BLaER1 (cell line): Measurements from ENCODE around the gene RCOR1.

Source experiments
- H3K27ac ChIP-seq: shearing (Covaris generic); formaldehyde crosslinking; 2 replicates; pipeline ENCODE4 v1.8.1; 2022
- H3K27me3 ChIP-seq: shearing (Covaris generic); formaldehyde crosslinking; 2 replicates; pipeline ENCODE4 v1.8.1; 2022
- H3K36me3 ChIP-seq: shearing (Covaris generic); formaldehyde crosslinking; 2 replicates; pipeline ENCODE4 v1.8.1; 2022
- H3K4me1 ChIP-seq: shearing (Covaris generic); formaldehyde crosslinking; 2 replicates; pipeline ENCODE4 v1.8.1; 2022
- H3K4me2 ChIP-seq: shearing (Covaris generic); formaldehyde crosslinking; 2 replicates; pipeline ENCODE4 v1.8.1; 2022
- H3K4me3 ChIP-seq: shearing (Covaris generic); formaldehyde crosslinking; 2 replicates; pipeline ENCODE4 v1.8.1; 2022
- H3K9ac ChIP-seq: shearing (Covaris generic); formaldehyde crosslinking; 2 replicates; pipeline ENCODE4 v1.8.1; 2022
- H3K9me3 ChIP-seq: shearing (Covaris generic); formaldehyde crosslinking; 2 replicates; pipeline ENCODE4 v1.8.1; 2022
- H4K20me1 ChIP-seq: shearing (Covaris generic); formaldehyde crosslinking; 2 replicates; pipeline ENCODE4 v1.8.1; 2022
- Cebpa-rat ChIP-seq: shearing (Covaris generic); IDR thresholded peaks from 2 replicates; pipeline ENCODE4 v1.8.1; 2022

The RCOR1 gene

GRCh38 chr14:102554821-102555819 is 37.3 kb upstream of the RCOR1 start:
- H3K4me2 ChIP-seq = peak overlapping the region; percentile 99
- peaks cover 98% of the 10 kb centered on the region for H3K4me1 ChIP-seq
- H3K9ac ChIP-seq = peak overlapping the region; percentile 93
- H4K20me1 ChIP-seq = no peaks in the 10 kb centered on the region
- peak overlapping the region; percentile 99 for H3K27ac ChIP-seq
- H3K36me3 ChIP-seq = no peaks in the 10 kb centered on the region
- peak overlapping the region; percentile 80 for H3K4me3 ChIP-seq
- TF ChIP-seq Cebpa-rat = no peak
- no peaks in the 10 kb centered on the region for H3K9me3 ChIP-seq
- H3K27me3 ChIP-seq = no peaks in the 10 kb centered on the region

- Histone ChIP-seq H4K20me1 (no peaks in the 10 kb centered on the region), H3K36me3 (no peaks in the 10 kb centered on the region), H3K9me3 (no peaks in the 10 kb centered on the region), H3K4me1 (peaks cover 98% of the 10 kb centered on the region), H3K27me3 (no peaks in the 10 kb centered on the region), H3K4me3 (peak overlapping the region; percentile 80), H3K4me2 (peak overlapping the region; percentile 99), H3K27ac (peak overlapping the region; percentile 99), H3K9ac (no peak overlapping the region)
- no peak for TF ChIP-seq Cebpa-rat
These were observed 36.3 kb upstream of the RCOR1 start for GRCh38 chr14:102556098-102556677.

- Histone ChIP-seq H3K4me3 (no peak overlapping the region), H3K9me3 (peaks cover 6% of the 10 kb centered on the region; the same call in 1 of the 2 replicates), H4K20me1 (no peaks in the 10 kb centered on the region), H3K4me2 (peak overlapping the region; percentile 99), H3K9ac (no peak overlapping the region), H3K27ac (peak overlapping the region; percentile 99), H3K27me3 (no peaks in the 10 kb centered on the region), H3K4me1 (peaks cover 96% of the 10 kb centered on the region), H3K36me3 (no peaks in the 10 kb centered on the region)
- TF ChIP-seq Cebpa-rat = no peak
These were observed 34.8 kb upstream of the RCOR1 start for GRCh38 chr14:102557434-102558226.

GRCh38 chr14:102558556-102558955 is 33.9 kb upstream of the RCOR1 start:
- Histone ChIP-seq H4K20me1 (no peaks in the 10 kb centered on the region), H3K4me1 (peaks cover 87% of the 10 kb centered on the region), H3K9me3 (peaks cover 15% of the 10 kb centered on the region), H3K36me3 (no peaks in the 10 kb centered on the region), H3K4me3 (no peak overlapping the region), H3K27ac (peak overlapping the region; percentile 64), H3K27me3 (no peaks in the 10 kb centered on the region), H3K4me2 (peak overlapping the region; percentile 99), H3K9ac (0 out of 2 replicates have a peak overlapping the region, but pooled peaks have one; percentile 29)
- TF ChIP-seq Cebpa-rat = no peak

- Histone ChIP-seq H3K4me3 (peak overlapping the region; percentile 52; the same call in 1 of the 2 replicates), H3K27ac (peak overlapping the region; percentile 96), H4K20me1 (no peaks in the 10 kb centered on the region), H3K4me2 (peak overlapping the region; percentile 99), H3K36me3 (no peaks in the 10 kb centered on the region), H3K4me1 (peaks cover 87% of the 10 kb centered on the region), H3K27me3 (no peaks in the 10 kb centered on the region), H3K9me3 (peaks cover 18% of the 10 kb centered on the region), H3K9ac (peak overlapping the region; percentile 82)
- no peak for TF ChIP-seq Cebpa-rat
These were observed 31.8 kb upstream of the RCOR1 start for GRCh38 chr14:102560458-102561261.

GRCh38 chr14:102565331-102565887 is 27.0 kb upstream of the RCOR1 start:
- Histone ChIP-seq H3K4me2 (peak overlapping the region; percentile 60), H3K9me3 (peaks cover 18% of the 10 kb centered on the region), H3K4me1 (peaks cover 72% of the 10 kb centered on the region), H3K27me3 (no peaks in the 10 kb centered on the region), H3K27ac (peak overlapping the region; percentile 67), H4K20me1 (no peaks in the 10 kb centered on the region), H3K9ac (peak overlapping the region; percentile 6; the same call in 1 of the 2 replicates), H3K36me3 (no peaks in the 10 kb centered on the region), H3K4me3 (no peak overlapping the region)
- peak; percentile 40; the same call in 1 of the 2 replicates for TF ChIP-seq Cebpa-rat

GRCh38 chr14:102565959-102566358 is 26.5 kb upstream of the RCOR1 start:
- Histone ChIP-seq H3K4me3 (no peak overlapping the region), H3K4me2 (peak overlapping the region; percentile 60), H3K27ac (peak overlapping the region; percentile 67), H3K9ac (no peak overlapping the region), H3K4me1 (peaks cover 68% of the 10 kb centered on the region), H3K27me3 (no peaks in the 10 kb centered on the region), H3K9me3 (peaks cover 18% of the 10 kb centered on the region), H4K20me1 (no peaks in the 10 kb centered on the region), H3K36me3 (no peaks in the 10 kb centered on the region)
- TF ChIP-seq Cebpa-rat = no peak

- Histone ChIP-seq H3K4me3 (peak overlapping the region; percentile 25; the same call in 1 of the 2 replicates), H3K27ac (peak overlapping the region; percentile 78), H3K36me3 (no peaks in the 10 kb centered on the region), H3K9ac (peak overlapping the region; percentile 25), H4K20me1 (no peaks in the 10 kb centered on the region), H3K9me3 (peaks cover 7% of the 10 kb centered on the region), H3K27me3 (no peaks in the 10 kb centered on the region), H3K4me2 (peak overlapping the region; percentile 69), H3K4me1 (peaks cover 68% of the 10 kb centered on the region)
- no peak for TF ChIP-seq Cebpa-rat
These were observed 24.3 kb upstream of the RCOR1 start for GRCh38 chr14:102568115-102568614.
